Erythroblast (primary cell): ENCODE data around the gene DGKQ.
A peak's percentile ranks its signal among the peaks of the same experiment; 100 is the strongest.
"Not testable (repeated sequence)": the region's sequence is repeated elsewhere in the genome, so short reads cannot be mapped to it uniquely, and the experiment has no call there.

ENCODE experiments used
- DNase-seq, 2 experiments: peaks; one replicate each; lab custom pipeline; 2025; lab: John Stamatoyannopoulos, UW
- GATA1 ChIP-seq: IDR thresholded peaks from 2 replicates; pipeline ENCODE4 v1.6.1; 2011; ENCODE audit warnings: low read depth, mild to moderate bottlenecking, control low read depth, low read length, moderate library complexity
- POLR2A ChIP-seq: IDR thresholded peaks from 2 replicates; pipeline ENCODE4 v1.6.1; 2011; ENCODE audit warnings: mild to moderate bottlenecking, low read length

DGKQ gene

DNA sequence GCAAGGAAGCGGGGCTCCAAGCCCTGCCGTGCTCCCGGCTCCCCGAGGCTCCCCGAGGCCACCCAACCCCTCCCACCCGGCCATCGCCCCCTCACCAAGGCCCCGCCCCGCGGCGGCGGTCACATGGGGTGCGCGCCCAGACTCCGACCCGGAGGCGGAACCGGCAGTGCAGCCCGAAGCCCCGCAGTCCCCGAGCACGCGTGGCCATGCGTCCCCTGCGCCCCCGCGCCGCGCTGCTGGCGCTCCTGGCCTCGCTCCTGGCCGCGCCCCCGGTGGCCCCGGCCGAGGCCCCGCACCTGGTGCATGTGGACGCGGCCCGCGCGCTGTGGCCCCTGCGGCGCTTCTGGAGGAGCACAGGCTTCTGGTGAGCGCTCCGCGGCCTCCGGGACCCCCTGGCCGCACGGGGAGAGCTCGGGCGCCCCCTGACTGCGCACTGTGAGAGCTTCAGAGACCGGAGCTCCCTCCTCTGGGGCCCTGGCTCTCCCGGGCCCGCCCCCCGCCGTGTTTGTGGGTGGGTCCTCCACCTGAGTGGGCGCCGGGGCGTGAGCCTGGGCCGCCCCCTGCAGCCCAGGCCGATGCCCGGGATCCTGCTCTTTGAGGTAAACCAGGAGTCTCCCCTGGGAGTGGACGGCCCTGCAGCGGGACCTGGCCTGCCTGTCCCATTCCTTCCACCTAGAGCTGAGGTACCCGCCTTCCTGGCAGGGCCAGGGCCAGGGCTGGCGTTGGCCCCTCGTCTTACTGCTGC is 13.7 kb upstream of the DGKQ start, which contains the start of gene IDUA:
Gene IDUA (plus strand): TSS at position 166 of the 745 bp plus-strand sequence. CDS start 41 bp downstream, at position 207.
- DNase-seq: peak; percentile 80 to 81
- TF ChIP-seq POLR2A (peak; percentile 48), GATA1 (no peak)

DNA sequence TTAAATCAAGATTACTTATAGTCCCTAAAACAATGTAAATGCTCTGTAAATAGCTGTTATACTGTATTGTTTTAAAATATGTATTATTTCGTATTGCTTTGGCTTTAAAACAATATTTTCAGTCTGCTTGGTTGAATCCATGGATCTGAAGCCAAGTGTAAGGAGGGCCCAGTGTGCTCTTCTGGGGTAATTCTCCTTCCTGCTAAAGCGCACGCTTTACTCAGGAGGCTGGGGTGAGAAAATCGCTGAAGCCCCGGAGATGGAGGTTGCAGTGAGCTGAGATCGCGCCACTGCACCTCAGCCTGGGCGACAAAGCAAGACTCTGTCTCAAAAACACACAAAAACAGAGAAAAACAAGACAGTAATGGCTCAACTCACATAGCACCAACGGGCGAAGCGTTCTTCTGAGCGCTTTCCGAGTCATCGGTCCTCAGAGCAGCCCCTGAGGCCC is 13.1 kb upstream of the DGKQ start:
- DNase-seq: no peak

DNA sequence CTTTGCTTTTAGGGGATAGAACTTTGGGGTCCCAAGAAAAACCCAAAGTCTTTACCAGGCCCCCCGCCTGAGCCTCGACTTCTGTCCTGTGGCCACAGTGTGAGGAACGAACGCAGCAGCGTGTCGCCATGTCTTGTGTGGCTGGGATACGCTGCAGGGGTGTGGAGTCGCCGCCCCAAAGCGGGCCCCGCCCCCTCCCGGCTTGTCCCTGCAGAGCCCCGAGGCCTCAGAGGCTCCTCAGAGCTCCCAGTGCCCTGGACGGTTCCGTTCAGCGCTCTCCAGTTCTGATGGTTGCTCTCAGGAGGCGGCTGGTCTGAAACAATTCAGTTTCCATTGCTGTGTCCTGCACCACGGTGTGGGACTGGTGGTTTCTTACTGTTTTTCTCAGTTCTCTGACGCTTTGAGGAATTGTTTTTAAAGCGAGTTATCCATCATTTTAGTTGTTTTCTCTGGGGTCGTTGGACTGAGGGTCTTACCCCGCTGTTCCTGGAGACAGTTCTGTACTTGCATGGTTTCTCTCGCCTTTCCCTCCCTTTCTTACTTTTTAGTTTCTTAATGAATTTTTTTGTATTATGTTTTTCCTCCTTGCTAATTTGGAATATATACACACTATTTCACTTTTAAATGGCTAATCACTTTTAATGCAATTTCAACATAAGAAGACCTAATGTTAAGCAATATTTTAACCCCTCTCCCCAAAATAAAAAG is 11.9 kb upstream of the DGKQ start:
- peak; percentile 80 to 81 for DNase-seq
- no peak for TF ChIP-seq GATA1
- peak; percentile 40 for TF ChIP-seq POLR2A

More for the DNA sequence above, 13.1 kb upstream of the DGKQ start:
- TF ChIP-seq GATA1 (no peak), POLR2A (no peak)

DNA sequence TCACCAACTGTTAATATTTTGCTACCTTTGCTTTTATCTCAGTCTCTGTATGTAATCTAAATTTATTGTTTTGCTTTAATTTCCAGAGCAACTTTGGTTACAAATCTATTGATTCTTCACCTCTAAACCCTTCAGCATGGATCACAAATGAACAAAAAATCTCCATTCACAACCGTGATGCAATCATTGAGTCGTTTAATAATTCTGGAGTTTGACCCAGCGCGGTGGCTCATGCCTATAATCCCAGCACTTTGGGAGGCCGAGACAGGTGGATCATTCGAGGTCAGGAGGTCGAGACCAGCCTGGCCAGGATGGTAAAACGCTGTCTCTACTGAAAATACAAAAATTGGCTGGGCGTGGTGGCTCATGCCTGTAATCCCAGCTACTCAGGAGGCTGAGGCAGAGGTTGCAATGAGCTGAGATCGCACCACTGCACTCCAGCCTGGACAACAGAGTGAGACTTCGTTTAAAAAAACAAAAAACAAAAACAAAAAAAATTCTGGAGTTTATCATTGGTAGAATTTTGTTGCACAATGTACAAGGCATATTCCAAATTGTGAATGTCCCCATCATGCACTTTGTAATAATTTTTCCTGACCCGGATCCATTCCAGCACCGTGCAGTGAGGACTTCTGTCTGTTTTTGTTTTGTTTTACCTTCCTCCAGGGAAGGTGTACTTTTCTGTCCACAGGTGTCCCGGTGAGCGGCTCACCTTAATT is 11.1 kb upstream of the DGKQ start:
- TF ChIP-seq POLR2A: no peak
- TF ChIP-seq GATA1: no peak
- DNase-seq: no peak

DNA sequence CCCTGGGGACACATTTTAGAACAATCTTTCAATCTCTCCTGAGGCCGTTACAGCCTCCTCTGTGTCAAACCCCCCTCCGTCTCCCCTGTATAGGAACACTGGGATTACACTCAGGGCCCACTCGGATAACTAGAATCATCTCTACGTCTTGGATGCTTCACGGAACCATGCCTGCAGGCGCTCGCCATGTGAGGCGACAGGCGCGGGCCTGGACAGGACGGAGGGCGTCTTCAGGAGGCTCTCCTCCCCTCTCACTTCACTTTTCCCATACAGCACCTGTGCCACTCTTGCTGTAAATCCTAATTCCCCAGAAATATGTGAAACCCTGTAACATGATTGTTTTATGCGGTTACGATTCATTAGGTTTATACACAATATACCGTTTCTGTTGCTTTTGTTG is 9.4 kb upstream of the DGKQ start:
- DNase-seq: no peak
- TF ChIP-seq POLR2A: no peak
- no peak for TF ChIP-seq GATA1

DNA sequence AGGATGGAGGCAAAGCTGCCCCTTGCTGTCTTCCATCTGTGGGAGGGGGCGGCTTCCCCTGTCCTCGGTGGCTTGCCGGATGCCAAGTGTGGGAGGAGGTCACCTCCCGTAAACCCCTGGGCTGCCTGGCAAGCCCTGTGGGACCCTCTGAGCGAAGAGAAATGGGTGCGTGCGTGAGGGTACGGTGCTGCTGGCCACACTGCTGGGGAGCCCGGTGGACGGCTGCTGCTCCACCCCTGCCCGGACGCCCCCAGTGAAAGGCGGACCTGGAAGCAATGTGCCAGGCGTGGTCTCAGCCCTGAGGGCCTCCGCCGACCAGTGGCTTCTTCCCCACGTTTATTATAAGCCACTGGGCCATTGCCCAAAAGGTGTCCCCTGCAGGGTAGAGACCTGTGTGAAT is 8.9 kb upstream of the DGKQ start:
- no peak for TF ChIP-seq POLR2A
- no peak for TF ChIP-seq GATA1
- no peak for DNase-seq

DNA sequence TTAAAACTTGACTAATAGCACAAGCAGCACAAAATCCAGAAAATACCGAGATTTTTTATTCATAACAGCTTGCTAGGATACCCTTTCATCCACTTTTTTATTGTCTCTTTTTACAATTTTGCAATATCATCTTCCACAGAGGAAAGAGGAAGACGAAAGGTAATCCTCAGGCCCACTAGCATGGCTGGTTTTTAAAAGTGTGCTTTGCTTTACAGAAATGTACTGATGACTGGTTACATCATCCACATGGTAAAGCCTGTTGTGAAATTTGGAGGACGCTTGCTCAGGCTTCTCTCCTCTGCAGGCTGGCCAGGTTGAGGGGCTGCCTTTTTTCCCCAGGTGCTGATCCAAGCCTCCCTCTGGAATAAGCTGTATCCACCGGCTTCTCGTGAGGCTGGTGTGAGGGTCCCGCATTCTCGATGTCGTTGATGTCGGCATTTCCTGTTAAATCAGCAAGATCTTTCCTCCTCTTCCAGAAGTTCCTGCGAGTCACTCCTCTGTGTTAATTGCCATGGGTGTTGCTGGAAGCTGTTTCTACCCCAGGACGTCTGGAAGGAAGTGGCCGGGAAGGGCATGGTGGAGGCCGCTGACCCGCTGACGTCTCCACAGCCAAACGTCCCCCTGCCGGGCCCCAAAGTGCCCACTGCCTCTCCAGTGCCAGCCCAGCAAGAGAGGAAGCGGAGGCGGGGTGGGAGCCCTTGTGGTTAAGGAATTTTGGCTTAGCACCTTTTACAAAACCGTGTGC is 5.8 kb upstream of the DGKQ start:
- peak in 1 of 2 experiments; percentile 34 for DNase-seq
- TF ChIP-seq POLR2A (no peak), GATA1 (no peak)

DNA sequence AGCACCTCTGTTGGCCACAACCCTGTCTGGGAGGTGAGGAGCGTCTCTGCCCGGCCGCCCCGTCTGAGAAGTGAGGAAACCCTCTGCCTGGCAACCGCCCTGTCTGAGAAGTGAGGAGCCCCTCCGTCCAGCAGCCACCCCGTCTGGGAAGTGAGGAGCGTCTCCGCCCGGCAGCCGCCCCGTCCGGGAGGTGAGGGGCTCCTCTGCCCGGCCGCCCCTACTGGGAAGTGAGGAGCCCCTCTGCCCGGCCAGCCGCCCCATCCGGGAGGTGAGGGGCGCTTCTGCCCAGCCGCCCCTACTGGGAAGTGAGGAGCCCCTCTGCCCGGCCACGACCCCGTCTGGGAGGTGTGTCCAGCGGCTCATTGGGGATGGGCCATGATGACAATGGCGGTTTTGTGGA is 2.6 kb upstream of the DGKQ start:
- DNase-seq: not testable (repeated sequence)

DNA sequence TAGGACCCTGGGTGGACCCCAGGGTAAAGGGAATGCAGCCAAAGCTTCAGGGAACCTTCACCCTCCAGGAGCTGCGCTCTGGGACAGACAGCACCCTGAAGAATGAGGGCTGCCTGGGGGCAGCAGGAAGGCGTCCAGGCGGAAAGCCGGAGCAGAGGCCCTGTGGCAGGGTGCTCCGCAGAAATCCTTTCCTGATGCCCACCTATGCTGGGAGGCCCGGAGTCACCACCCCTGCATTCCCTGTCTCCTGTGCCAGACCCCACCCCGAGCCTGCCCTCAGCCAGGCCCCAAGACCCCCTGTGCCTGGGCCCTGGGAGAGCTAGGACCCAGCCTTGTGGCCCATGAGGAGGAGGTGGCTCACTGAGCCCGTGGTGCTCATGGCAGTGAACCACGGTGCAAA is 1.3 kb upstream of the DGKQ start:
- no peak for DNase-seq

DNA sequence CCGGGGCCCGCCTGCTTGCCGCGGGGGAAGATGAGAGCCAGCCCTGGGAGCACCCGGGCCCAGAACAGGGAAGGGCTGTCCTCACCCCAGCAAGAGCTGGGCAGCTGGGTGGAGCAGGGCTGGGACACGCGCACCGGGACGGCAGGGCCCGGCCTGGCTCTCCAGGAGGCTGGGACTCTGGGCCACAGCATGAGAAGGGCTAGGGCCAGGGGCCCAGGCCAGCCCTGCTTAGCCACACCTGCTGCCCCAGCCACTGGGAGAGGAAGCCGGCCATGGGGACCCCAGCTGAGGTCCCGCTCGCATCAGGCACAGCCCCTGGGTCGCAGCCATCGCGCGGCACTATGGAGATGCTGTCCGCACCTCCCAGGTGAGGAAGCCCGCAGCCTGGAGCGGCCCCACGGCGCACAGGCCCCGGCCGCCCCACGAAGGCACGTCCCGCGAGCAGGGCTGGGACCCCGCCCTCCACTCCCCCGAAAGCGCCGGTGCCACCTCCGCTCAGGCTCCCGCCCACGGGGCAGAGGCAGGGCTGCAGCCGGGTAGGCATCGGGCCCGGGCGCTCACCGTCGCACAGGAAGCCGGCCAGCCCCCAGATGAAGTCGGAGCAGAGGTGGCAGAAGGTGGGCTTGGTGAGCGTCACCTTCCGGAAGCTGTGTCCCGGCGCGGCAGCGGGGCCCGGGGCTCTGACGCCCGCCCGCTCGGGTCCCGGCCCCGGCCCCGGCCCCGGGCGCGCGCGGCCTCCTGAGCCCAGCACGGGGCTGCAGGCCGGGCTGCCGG is 531 bp downstream of the DGKQ start:
- no peak for TF ChIP-seq GATA1
- TF ChIP-seq POLR2A: no peak
- DNase-seq: peak; percentile 45 to 62

More for the DNA sequence above, 1.3 kb upstream of the DGKQ start:
- TF ChIP-seq GATA1 (no peak), POLR2A (no peak)

DNA sequence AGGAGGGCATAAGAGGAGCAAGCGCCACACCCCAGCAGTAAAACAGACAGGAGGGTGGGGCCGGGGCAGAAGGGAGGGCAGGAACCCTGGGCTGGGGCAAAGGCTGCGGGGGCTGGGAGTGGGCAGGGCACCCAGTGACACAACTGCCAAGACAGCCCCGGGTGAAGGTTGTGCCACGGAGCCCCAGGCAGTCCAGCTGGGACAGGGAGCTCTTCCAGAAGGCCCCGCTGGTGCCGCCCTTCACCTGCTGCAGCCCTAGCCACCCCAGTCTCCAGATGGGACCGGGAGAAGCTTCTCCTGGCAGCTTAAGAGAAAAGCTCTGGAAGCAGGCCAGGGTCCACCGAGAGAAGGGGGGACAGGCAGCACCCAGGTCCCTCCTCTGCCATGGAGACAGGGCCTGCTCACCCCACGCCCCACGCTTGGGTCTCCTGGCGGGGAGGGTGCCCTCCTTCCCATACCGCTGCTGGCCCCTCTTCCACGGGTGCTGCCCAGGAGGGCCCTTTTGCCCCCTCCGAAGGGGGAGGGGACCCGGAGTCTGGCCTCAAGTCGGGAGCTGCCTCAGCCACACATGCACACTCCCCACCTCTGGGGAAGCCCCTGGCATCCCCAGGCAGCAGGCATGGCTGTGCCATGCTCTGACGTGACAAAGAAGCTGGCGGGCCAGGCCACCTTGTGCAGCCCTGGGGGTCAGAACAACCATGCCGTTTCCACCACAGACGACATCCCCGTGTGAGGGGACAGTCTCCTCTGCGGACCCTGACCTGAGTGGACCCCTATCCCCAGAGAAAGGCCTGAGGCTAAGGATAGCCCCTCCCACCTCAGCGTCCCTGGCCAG is 1.5 kb downstream of the DGKQ start:
- DNase-seq: no peak
- TF ChIP-seq POLR2A (no peak), GATA1 (no peak)
